Central memory CD8-positive, alpha-beta T cell (primary cell): ENCODE measurements around the gene NEXN.
A peak's percentile ranks its signal among the peaks of the same experiment; 100 is the strongest.

Experiments used
- ATAC-seq: fragments of 150-1000 bp; cut with Tn5 transposase; replicated peaks from 2 replicates; pipeline ENCODE4 v1.10.0; 2022; ENCODE audit warnings: mild to moderate bottlenecking, moderate FRiP score, moderate number of reproducible peaks; ENCODE audit not compliant: poor library complexity, severe bottlenecking; ENCODE audit errors: extremely low read depth
- DNase-seq, 2 donors: peaks; one replicate each; pipeline ENCODE4 v3.0.0; 2021; ENCODE audit warnings: low spot score in 2 of 2
- H3K27ac Mint-ChIP-seq: one replicate; pipeline ENCODE4 v1.8.0; 2022; ENCODE audit warnings: low read depth, mild to moderate bottlenecking, moderate library complexity, mixed read lengths
- H3K27me3 Mint-ChIP-seq: one replicate; pipeline ENCODE4 v1.8.0; 2022; ENCODE audit warnings: mixed read lengths
- H3K36me3 Mint-ChIP-seq: one replicate; pipeline ENCODE4 v1.8.0; 2022; ENCODE audit warnings: mild to moderate bottlenecking, moderate library complexity, mixed read lengths; ENCODE audit not compliant: insufficient read depth
- H3K4me1 Mint-ChIP-seq: one replicate; pipeline ENCODE4 v1.8.0; 2022; ENCODE audit warnings: mixed read lengths
- H3K4me3 Mint-ChIP-seq: one replicate; pipeline ENCODE4 v1.8.0; 2022; ENCODE audit warnings: mild to moderate bottlenecking, moderate library complexity, mixed read lengths
- H3K9me3 Mint-ChIP-seq: one replicate; pipeline ENCODE4 v1.8.0; 2022; ENCODE audit warnings: mixed read lengths

NEXN gene

GRCh38 chr1:77888081-77888780 is at the start of gene NEXN:
TSS of gene NEXN (plus strand) at chr1:77888624. CDS start at chr1:77916107, 27,483 bp downstream.
- Mint-ChIP-seq H3K27me3 (peaks cover 18% of the 10 kb centered on the region), H3K4me1 (peaks cover 8% of the 10 kb centered on the region), H3K9me3 (no peaks in the 10 kb centered on the region), H3K36me3 (peaks cover 4% of the 10 kb centered on the region), H3K27ac (no peak within 1 kb of the TSS), H3K4me3 (peak within 1 kb of the TSS; percentile 61)
- ATAC-seq (no peak), DNase-seq (no peak)

DNA sequence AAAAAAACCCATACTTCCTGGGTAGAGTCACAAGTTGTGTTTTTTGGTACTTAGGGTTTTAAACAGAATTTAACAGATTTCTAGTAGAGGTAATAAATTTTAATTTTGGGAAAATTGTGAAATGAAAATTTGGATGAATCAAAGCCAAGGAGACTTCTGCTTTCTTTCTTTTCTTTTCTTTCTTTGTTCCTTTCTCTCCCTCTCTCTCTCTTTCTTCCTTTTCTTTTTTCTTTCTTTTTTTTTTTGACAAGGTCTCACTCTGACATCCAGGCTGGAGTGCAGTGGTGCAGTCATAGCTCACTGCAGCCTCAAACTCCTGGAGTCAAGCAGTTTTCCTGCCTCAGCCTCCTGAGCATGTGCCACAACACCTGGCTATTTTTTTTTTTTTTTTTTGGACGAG is 46.9 kb upstream of the NEXN start:
- no peak for ATAC-seq
- H3K36me3 Mint-ChIP-seq: peaks cover 18% of the 10 kb centered on the region
- no peaks in the 10 kb centered on the region for H3K27me3 Mint-ChIP-seq
- H3K4me3 Mint-ChIP-seq: no peak overlapping the region
- no peak overlapping the region for H3K27ac Mint-ChIP-seq
- H3K9me3 Mint-ChIP-seq: no peaks in the 10 kb centered on the region
- DNase-seq: no peak
- no peaks in the 10 kb centered on the region for H3K4me1 Mint-ChIP-seq

DNA sequence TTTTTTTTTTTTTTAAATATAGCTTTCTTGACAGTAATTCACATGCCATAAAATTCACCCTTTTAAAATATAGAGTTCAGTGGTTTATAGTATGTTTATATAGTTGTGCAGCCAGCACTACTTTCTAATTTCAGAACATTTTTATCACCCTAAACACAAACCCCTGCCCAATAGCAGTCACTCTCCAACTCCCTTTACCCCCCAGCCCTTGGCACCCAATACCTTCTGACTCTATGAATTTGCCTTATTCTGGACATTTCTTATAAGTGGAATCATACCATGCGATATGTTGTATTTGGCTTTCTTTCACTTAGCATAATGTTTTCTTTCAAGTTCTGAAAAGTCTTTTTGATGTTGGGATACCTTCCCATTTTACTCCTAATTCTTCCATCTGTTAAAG is 42.5 kb upstream of the NEXN start:
- no peak for ATAC-seq
- no peak overlapping the region for H3K27ac Mint-ChIP-seq
- H3K36me3 Mint-ChIP-seq: peaks cover 20% of the 10 kb centered on the region
- H3K9me3 Mint-ChIP-seq: no peaks in the 10 kb centered on the region
- H3K4me1 Mint-ChIP-seq: no peaks in the 10 kb centered on the region
- H3K4me3 Mint-ChIP-seq: no peak overlapping the region
- no peak for DNase-seq
- no peaks in the 10 kb centered on the region for H3K27me3 Mint-ChIP-seq

GRCh38 chr1:77846966-77847365 is 41.5 kb upstream of the NEXN start:
- no peak overlapping the region for H3K4me3 Mint-ChIP-seq
- no peak overlapping the region for H3K27ac Mint-ChIP-seq
- H3K36me3 Mint-ChIP-seq: peaks cover 18% of the 10 kb centered on the region
- H3K9me3 Mint-ChIP-seq: no peaks in the 10 kb centered on the region
- no peaks in the 10 kb centered on the region for H3K27me3 Mint-ChIP-seq
- DNase-seq: no peak
- no peaks in the 10 kb centered on the region for H3K4me1 Mint-ChIP-seq
- no peak for ATAC-seq

DNA sequence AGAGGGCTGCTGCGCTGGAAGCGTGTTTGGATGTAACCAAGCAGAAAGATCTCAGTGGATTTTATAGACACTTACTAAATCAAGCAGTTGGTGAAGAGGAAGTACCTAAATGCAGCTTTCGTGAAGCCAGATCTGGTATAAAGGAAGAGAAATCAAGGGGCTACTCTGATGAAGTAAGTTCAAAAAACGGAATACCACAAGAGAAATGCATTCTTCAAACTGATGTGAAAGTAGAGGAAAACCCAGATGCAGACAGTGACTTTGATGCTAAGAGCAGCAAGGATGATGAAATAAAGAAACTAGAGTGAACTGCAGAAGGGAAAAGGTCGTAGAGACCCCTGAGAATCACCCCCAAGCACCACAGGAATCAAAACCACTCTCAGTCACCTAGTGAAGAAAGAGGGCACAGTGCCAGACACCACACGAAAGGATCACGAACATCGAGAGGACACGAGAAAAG is 40.8 kb upstream of the NEXN start:
- DNase-seq: no peak
- H3K27ac Mint-ChIP-seq: no peak overlapping the region

DNA sequence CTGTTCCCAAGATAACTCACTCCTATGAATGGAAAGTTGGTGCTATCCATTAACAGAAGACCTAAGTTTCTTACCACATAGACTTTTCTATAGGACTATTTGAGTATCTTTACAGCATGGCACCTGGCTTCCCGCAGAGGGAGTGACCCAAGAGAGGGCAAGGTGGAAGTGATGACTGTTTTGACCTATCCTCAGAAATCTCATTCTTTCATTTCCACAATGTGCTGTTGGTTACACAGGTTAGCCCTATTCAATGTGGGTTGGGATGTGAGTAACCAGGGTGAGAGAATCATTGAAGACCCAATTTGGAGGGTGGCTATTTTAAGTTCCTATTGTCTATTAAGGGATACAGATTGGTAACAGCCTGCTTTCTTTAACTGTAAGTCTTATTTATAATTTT is 38.3 kb upstream of the NEXN start:
- H3K27ac Mint-ChIP-seq: no peak overlapping the region
- peaks cover 9% of the 10 kb centered on the region for H3K36me3 Mint-ChIP-seq
- peaks cover 18% of the 10 kb centered on the region for H3K4me1 Mint-ChIP-seq
- H3K4me3 Mint-ChIP-seq: no peak overlapping the region
- no peak for DNase-seq
- no peaks in the 10 kb centered on the region for H3K27me3 Mint-ChIP-seq
- H3K9me3 Mint-ChIP-seq: no peaks in the 10 kb centered on the region
- ATAC-seq: no peak

More for the DNA sequence above, 40.8 kb upstream of the NEXN start:
- Mint-ChIP-seq H3K4me1 (no peaks in the 10 kb centered on the region), H3K36me3 (peaks cover 13% of the 10 kb centered on the region), H3K9me3 (no peaks in the 10 kb centered on the region), H3K27me3 (no peaks in the 10 kb centered on the region), H3K4me3 (no peak overlapping the region)
- no peak for ATAC-seq

DNA sequence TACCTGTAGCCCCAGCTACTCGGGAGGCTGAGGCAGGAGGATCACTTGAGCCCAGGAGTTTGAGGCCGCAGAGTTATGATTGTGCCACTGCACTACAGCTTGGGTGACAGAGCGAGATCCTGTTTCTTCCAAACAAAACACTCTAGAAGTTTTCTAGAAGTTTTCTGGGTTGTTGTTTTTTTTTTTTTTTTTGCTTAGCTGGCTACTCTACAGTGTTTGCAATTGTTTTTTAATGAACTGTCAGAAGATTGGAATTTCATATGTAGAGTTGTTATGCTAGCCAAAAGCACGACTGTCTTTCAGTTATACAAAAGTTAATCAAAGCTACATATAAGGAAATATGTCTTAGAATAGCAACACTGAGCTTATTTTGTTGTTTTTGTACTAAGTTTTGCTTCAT is 30.9 kb upstream of the NEXN start:
- no peaks in the 10 kb centered on the region for H3K27me3 Mint-ChIP-seq

DNA sequence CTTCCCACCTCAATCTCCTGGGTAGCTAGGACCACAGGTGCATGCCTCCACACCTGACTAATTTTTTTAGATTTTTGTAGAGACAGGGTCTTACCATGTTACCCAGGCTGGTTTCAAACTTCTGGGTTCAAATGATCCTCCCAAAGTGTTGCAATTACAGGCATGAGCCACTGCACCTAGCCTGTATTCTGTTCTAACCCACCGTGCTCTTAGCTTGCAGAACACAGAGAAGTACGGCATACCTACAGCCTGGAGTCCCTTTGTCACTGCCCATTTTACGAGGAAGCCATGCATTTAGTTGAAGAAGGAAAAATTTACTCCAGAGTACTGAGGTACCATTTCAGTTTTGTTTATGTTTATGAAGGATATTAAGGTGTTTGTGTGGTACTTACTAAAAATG is 29.7 kb upstream of the NEXN start:
- peaks cover 9% of the 10 kb centered on the region for H3K9me3 Mint-ChIP-seq
- no peak overlapping the region for H3K4me3 Mint-ChIP-seq
- H3K27me3 Mint-ChIP-seq: no peaks in the 10 kb centered on the region
- peaks cover 25% of the 10 kb centered on the region for H3K36me3 Mint-ChIP-seq
- H3K4me1 Mint-ChIP-seq: peaks cover 30% of the 10 kb centered on the region
- no peak for DNase-seq
- no peak for ATAC-seq
- H3K27ac Mint-ChIP-seq: no peak overlapping the region

More for the DNA sequence above, 30.9 kb upstream of the NEXN start:
- peaks cover 21% of the 10 kb centered on the region for H3K36me3 Mint-ChIP-seq
- H3K9me3 Mint-ChIP-seq: peaks cover 9% of the 10 kb centered on the region
- DNase-seq (no peak), ATAC-seq (no peak)
- H3K4me3 Mint-ChIP-seq: no peak overlapping the region
- H3K4me1 Mint-ChIP-seq: peaks cover 35% of the 10 kb centered on the region
- no peak overlapping the region for H3K27ac Mint-ChIP-seq

DNA sequence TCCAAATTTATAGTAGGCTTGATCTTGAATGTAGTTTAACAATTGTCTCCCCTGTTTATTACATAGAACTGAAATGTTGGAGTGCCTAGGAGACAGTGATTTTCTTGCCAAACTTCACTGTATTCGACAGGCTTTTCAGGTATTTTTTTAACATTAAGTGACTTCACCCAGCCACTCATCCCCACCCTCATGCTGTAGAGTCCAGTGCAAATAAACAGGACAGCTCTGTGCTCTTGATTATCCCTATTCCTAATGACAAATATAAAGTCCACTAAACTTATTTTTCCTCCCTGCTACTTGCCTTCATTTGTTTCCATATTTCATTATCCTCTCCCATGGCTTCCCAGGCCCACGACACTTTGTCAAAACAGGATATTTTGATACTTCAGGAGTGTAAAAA is 29.2 kb upstream of the NEXN start:
- peaks cover 25% of the 10 kb centered on the region for H3K4me1 Mint-ChIP-seq
- no peak overlapping the region for H3K27ac Mint-ChIP-seq
- no peaks in the 10 kb centered on the region for H3K27me3 Mint-ChIP-seq
- H3K36me3 Mint-ChIP-seq: peaks cover 28% of the 10 kb centered on the region
- no peak overlapping the region for H3K4me3 Mint-ChIP-seq
- ATAC-seq (no peak), DNase-seq (no peak)
- peaks cover 9% of the 10 kb centered on the region for H3K9me3 Mint-ChIP-seq

GRCh38 chr1:77866296-77866695 is 22.1 kb upstream of the NEXN start:
- ATAC-seq (no peak), DNase-seq (no peak)
- peaks cover 46% of the 10 kb centered on the region for H3K36me3 Mint-ChIP-seq
- H3K27me3 Mint-ChIP-seq: no peaks in the 10 kb centered on the region
- H3K27ac Mint-ChIP-seq: no peak overlapping the region
- no peaks in the 10 kb centered on the region for H3K9me3 Mint-ChIP-seq
- H3K4me3 Mint-ChIP-seq: no peak overlapping the region
- no peaks in the 10 kb centered on the region for H3K4me1 Mint-ChIP-seq

GRCh38 chr1:77872645-77873044 is 15.8 kb upstream of the NEXN start:
- Mint-ChIP-seq H3K27ac (no peak overlapping the region), H3K9me3 (no peaks in the 10 kb centered on the region), H3K4me3 (no peak overlapping the region), H3K27me3 (no peaks in the 10 kb centered on the region), H3K36me3 (peaks cover 12% of the 10 kb centered on the region), H3K4me1 (no peaks in the 10 kb centered on the region)
- DNase-seq (no peak), ATAC-seq (no peak)

DNA sequence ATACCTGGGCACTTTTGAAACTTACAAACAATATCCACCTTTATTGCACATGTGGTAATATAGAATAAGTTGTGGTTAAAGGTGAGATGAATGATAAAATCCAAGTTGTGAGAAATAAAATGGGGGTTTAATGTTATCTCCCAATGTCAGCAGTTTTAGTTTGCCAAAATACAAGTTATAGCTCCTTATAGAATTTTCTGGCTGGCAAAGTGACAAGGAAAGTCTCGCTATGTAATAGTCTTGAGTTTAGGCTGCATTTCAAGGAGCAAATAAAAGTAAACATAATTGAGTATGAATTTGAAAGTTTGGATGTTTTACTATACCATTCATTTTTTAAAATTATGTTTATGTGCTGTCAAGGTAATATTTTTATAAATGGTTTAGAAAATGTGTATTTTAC is 15.0 kb upstream of the NEXN start:
- Mint-ChIP-seq H3K27ac (no peak overlapping the region), H3K27me3 (no peaks in the 10 kb centered on the region), H3K9me3 (no peaks in the 10 kb centered on the region)

GRCh38 chr1:77874804-77875445 is 13.5 kb upstream of the NEXN start:
- DNase-seq (no peak), ATAC-seq (no peak)
- Mint-ChIP-seq H3K9me3 (no peaks in the 10 kb centered on the region), H3K36me3 (peaks cover 7% of the 10 kb centered on the region), H3K27ac (no peak overlapping the region), H3K4me1 (no peaks in the 10 kb centered on the region), H3K4me3 (no peak overlapping the region), H3K27me3 (no peaks in the 10 kb centered on the region)

More for the DNA sequence above, 15.0 kb upstream of the NEXN start:
- Mint-ChIP-seq H3K4me3 (no peak overlapping the region), H3K4me1 (no peaks in the 10 kb centered on the region), H3K36me3 (peaks cover 9% of the 10 kb centered on the region)
- no peak for DNase-seq
- no peak for ATAC-seq
